CD4-positive, alpha-beta T cell (primary cell): Measurements from ENCODE around the gene CFAP20DC. TPM values are rescaled to one million over a fixed set of nuclear protein-coding genes. Genes with fewer than 3 reads are reported as not detected.

ENCODE experiments used
- ATAC-seq: fragments of 200-7000 bp; cut with Tn5 transposase; one replicate; pipeline ENCODE4 v1.10.0; 2022; ENCODE audit warnings: mild to moderate bottlenecking; ENCODE audit not compliant: poor library complexity
- CTCF ChIA-PET: fragments of 350-600 bp; sonication (Branson Sonifier 250); formaldehyde crosslinking; loops from one replicate; lab custom pipeline; 2021; ENCODE audit warnings: antibody characterized with exemption, inconsistent platforms; lab: Charles Lee
- POLR2A ChIA-PET: fragments of 350-600 bp; sonication (Branson Sonifier 250); formaldehyde crosslinking; loops from one replicate; lab custom pipeline; 2021; ENCODE audit warnings: antibody characterized with exemption, inconsistent platforms; lab: Charles Lee
- DNase-seq, 14 experiments: peaks; one replicate each; pipeline ENCODE4 v3.0.0-alpha.2; 2013 to 2020; ENCODE audit warnings: mixed read lengths in 2 of 14
- H3K27ac ChIP-seq, 2 donors: one replicate each; pipeline versions ENCODE4 v1.5.1 to v1.7.0; 2013; ENCODE audit warnings: low read length in 2 of 2, low read depth in 1 of 2, mild to moderate bottlenecking in 1 of 2
- H3K27me3 ChIP-seq, 2 experiments: 1 replicate in 1 of 2; 2 replicates in 1 of 2; pipeline versions ENCODE4 v1.6.1 to v1.7.0; 2013; ENCODE audit warnings: low read length in 2 of 2, control low read depth in 1 of 2, mild to moderate bottlenecking in 1 of 2, moderate library complexity in 1 of 2; ENCODE audit not compliant: insufficient read depth in 2 of 2, control insufficient read depth in 1 of 2
- H3K36me3 ChIP-seq: one replicate; pipeline ENCODE4 v1.6.1; 2013; ENCODE audit warnings: low read length, control low read depth; ENCODE audit not compliant: insufficient read depth
- H3K4me1 ChIP-seq: one replicate; pipeline ENCODE4 v1.6.1; 2013; ENCODE audit warnings: low read length, control low read depth; ENCODE audit not compliant: insufficient read depth
- H3K4me3 ChIP-seq: one replicate; pipeline ENCODE4 v1.5.1; 2013; ENCODE audit warnings: mild to moderate bottlenecking, low read length, moderate library complexity
- H3K9me3 ChIP-seq, 2 experiments: 1 replicate in 1 of 2; 2 replicates in 1 of 2; pipeline versions ENCODE4 v1.6.1 to v1.7.0; 2013; ENCODE audit warnings: low read length in 2 of 2, mild to moderate bottlenecking in 2 of 2, control low read depth in 1 of 2, moderate library complexity in 1 of 2; ENCODE audit not compliant: control insufficient read depth in 1 of 2, insufficient read depth in 1 of 2
- H3K27ac Mint-ChIP-seq: one replicate; pipeline ENCODE4 v1.8.0; 2020; ENCODE audit warnings: mixed read lengths
- H3K27me3 Mint-ChIP-seq: one replicate; pipeline ENCODE4 v1.8.0; 2021; ENCODE audit warnings: mixed read lengths
- H3K36me3 Mint-ChIP-seq: one replicate; pipeline ENCODE4 v1.8.0; 2021; ENCODE audit warnings: low read depth, mixed read lengths
- H3K4me1 Mint-ChIP-seq: one replicate; pipeline ENCODE4 v1.8.0; 2021; ENCODE audit warnings: low read depth, mixed read lengths
- H3K4me3 Mint-ChIP-seq: one replicate; pipeline ENCODE4 v1.8.0; 2020; ENCODE audit warnings: mild to moderate bottlenecking, mixed read lengths
- H3K9me3 Mint-ChIP-seq: one replicate; pipeline ENCODE4 v1.8.0; 2020; ENCODE audit warnings: mixed read lengths
- intact Hi-C, 2 experiments: fragments of 100-400 bp; cut with DNase I in 1 of 2; cut with micrococcal nuclease in 1 of 2; formaldehyde crosslinking; loops; one replicate each; pipeline versions ENCODE4 v1.15.1 to v1.9.0; 2023 to 2025; cut with DNase I, micrococcal nuclease
- total RNA-seq, 174 experiments: library from RNA in 2 of 174; stranded (reverse) in 2 of 174; gene quantifications; one replicate each; pipeline ENCODE4 v1.2.3 and lab custom pipeline; 2021 to 2026
- TF ChIP-seq, protein P1 (sequence below): fragments of 200-600 bp; IDR thresholded peaks from one replicate; pipeline ENCODE4 v1.8.0; 2022; ENCODE audit warnings: antibody characterized with exemption, mild to moderate bottlenecking

Gene CFAP20DC
- total RNA-seq, 2 experiments from 2014 or later, result 0.11 to 0.20 TPM

DNA sequence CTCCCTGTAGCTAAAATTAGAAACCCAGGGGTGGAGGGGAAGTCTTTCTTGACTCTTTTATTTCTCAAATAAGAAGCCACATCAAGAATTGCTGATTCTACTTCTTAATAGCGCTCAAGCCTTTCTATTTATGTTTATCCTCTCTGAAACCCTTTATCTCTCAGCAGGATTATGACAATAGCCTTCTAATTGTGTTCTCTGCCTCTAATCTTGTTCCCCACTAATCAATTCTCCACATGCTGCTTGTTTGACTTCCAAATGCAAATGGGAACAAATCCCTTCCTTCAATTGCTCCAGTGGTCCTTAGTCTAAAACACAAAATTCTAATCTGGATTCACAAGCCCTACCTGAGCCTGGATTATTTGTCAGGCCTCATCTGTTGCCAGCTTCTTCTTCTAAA lies 43.7 kb upstream of the CFAP20DC start:
- POLR2A ChIA-PET, result no interaction called here
- Mint-ChIP-seq H3K9me3 (peaks cover 8% of the 10 kb centered on the region), H3K36me3 (no peaks in the 10 kb centered on the region), H3K4me1 (no peaks in the 10 kb centered on the region), H3K27ac (no peak overlapping the region), H3K27me3 (peaks cover 10% of the 10 kb centered on the region), H3K4me3 (no peak overlapping the region)
- H3K4me1 ChIP-seq, result no peaks in the 10 kb centered on the region
- CTCF ChIA-PET, result no interaction called here
- H3K9me3 ChIP-seq, result no peaks in the 10 kb centered on the region
- DNase-seq, result no peak
- no peaks in the 10 kb centered on the region for H3K27me3 ChIP-seq
- ATAC-seq, result no peak
- no peak overlapping the region for H3K27ac ChIP-seq
- TF ChIP-seq, protein P1, sequence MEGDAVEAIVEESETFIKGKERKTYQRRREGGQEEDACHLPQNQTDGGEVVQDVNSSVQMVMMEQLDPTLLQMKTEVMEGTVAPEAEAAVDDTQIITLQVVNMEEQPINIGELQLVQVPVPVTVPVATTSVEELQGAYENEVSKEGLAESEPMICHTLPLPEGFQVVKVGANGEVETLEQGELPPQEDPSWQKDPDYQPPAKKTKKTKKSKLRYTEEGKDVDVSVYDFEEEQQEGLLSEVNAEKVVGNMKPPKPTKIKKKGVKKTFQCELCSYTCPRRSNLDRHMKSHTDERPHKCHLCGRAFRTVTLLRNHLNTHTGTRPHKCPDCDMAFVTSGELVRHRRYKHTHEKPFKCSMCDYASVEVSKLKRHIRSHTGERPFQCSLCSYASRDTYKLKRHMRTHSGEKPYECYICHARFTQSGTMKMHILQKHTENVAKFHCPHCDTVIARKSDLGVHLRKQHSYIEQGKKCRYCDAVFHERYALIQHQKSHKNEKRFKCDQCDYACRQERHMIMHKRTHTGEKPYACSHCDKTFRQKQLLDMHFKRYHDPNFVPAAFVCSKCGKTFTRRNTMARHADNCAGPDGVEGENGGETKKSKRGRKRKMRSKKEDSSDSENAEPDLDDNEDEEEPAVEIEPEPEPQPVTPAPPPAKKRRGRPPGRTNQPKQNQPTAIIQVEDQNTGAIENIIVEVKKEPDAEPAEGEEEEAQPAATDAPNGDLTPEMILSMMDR, result no peak
- intact Hi-C loops, result no loop called here
- no peaks in the 10 kb centered on the region for H3K36me3 ChIP-seq
- no peak overlapping the region for H3K4me3 ChIP-seq

DNA sequence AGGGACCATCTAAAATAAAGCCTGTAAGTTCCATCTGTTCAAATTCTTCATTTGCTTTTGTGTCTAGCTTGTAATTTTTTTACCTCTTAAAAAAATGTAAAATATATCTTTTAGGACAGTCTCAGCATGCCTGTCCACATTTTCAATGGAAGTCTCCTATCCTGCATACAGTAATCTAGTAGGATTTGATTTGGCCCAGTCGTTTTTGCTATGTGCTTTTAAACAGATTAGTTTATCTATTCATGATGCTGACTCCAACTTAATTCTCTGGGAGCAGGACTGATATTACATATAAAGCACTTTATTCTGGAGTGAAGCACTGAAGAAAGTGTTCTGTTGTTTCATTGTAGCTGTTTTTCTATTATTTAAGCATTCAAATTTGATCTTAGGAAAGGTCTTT lies 38.9 kb upstream of the CFAP20DC start:
- POLR2A ChIA-PET, result no interaction called here
- no peak for ATAC-seq
- no peaks in the 10 kb centered on the region for H3K4me1 ChIP-seq

DNA sequence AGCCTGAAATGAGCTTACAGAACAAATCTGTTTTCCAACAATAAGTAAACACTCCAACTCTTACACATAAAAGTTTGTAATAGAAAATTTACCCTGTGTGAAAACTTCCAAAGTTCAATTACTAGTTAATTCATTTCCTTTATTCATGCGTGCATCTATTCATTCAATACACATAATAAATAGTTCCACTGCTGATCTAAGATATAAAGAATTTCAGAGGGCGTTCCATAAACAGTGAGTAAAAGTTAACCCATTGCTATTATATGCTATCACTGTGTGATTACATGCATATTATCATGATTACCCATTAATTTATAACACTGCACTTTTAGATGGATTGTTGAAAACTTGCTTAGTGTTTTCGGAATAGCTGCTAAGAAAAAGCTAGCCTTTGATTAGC lies 36.2 kb upstream of the CFAP20DC start:
- Mint-ChIP-seq H3K9me3 (no peaks in the 10 kb centered on the region), H3K4me1 (no peaks in the 10 kb centered on the region), H3K36me3 (no peaks in the 10 kb centered on the region), H3K27me3 (peaks cover 37% of the 10 kb centered on the region), H3K4me3 (no peak overlapping the region), H3K27ac (no peak overlapping the region)
- intact Hi-C loops, result no loop called here
- DNase-seq (no peak), ATAC-seq (no peak)
- CTCF ChIA-PET, result interaction anchor here (1.0 kb wide), 1 partner anchor 16 kb away, joined by 3 read pairs; no protein-coding TSS in a partner anchor
- Histone ChIP-seq H3K27ac (no peak overlapping the region), H3K4me1 (no peaks in the 10 kb centered on the region), H3K36me3 (no peaks in the 10 kb centered on the region), H3K9me3 (no peaks in the 10 kb centered on the region), H3K4me3 (no peak overlapping the region), H3K27me3 (peaks cover 0 to 16% of the 10 kb centered on the region in 2 experiments)
- TF ChIP-seq, protein P1, result no peak
- POLR2A ChIA-PET, result no interaction called here

More for the DNA sequence above, 38.9 kb upstream of the CFAP20DC start:
- TF ChIP-seq, protein P1, result no peak
- DNase-seq, result no peak
- H3K9me3 Mint-ChIP-seq, result no peaks in the 10 kb centered on the region
- H3K4me1 Mint-ChIP-seq, result no peaks in the 10 kb centered on the region
- no peak overlapping the region for H3K4me3 Mint-ChIP-seq
- Histone ChIP-seq H3K4me3 (no peak overlapping the region), H3K9me3 (no peaks in the 10 kb centered on the region), H3K27me3 (peaks cover 0 to 8% of the 10 kb centered on the region in 2 experiments), H3K27ac (no peak overlapping the region), H3K36me3 (no peaks in the 10 kb centered on the region)
- no peak overlapping the region for H3K27ac Mint-ChIP-seq
- H3K36me3 Mint-ChIP-seq, result no peaks in the 10 kb centered on the region
- CTCF ChIA-PET, result no interaction called here
- intact Hi-C loops, result no loop called here
- peaks cover 24% of the 10 kb centered on the region for H3K27me3 Mint-ChIP-seq
